Testis (tissue), 2 donors: ENCODE measurements around the gene ATOH8.

Experiments used
- POLR2A ChIP-seq: fragments of 450-650 bp; IDR thresholded peaks from one replicate; pipeline ENCODE4 v1.6.1; 2017; ENCODE audit warnings: antibody characterized with exemption, mild to moderate bottlenecking, moderate library complexity
- TF ChIP-seq, protein P1 (sequence below), 3 experiments: fragments of 450-650 bp in 2 of 3; fragments of 200-600 bp in 1 of 3; sonication (generic) in 1 of 3; IDR thresholded peaks; one replicate each; pipeline ENCODE4 v1.5.1; 2016 to 2019; ENCODE audit warnings: antibody characterized with exemption in 3 of 3, mild to moderate bottlenecking in 2 of 3, moderate library complexity in 1 of 3

DNA sequence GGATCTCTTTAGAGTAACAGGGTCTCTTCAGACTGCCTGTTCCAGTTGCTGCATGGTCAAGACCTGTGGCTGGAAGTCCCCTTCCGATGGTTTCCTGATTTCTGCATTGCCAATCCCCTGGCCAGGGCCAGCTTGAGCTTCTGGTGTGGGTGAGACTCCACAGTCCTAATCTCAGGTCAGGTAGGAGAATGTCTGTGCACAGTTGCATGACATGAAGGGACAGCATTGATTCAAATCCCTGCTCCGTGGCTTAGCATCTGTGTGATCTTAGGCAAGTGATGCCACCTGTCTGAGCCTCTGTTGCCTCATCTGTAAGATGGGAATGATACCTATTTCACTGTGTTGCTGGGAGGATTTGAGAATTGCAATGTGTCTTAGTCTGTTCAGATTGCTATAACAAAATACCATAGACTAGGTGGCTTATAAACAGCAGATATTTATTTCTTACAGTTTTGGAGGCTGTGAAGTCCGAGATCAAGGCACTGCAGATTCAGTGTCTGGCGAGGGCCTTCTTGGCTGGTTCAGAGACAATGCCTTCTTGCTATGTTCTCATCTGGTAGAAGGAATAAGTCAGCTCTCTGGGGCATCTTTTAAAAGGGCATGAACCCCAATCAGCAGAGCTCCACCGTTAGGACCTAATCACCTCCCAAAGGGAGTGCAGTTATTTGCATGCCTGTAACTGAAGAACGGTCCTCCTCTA is 66.2 kb downstream of the ATOH8 start:
- TF ChIP-seq, protein P1, sequence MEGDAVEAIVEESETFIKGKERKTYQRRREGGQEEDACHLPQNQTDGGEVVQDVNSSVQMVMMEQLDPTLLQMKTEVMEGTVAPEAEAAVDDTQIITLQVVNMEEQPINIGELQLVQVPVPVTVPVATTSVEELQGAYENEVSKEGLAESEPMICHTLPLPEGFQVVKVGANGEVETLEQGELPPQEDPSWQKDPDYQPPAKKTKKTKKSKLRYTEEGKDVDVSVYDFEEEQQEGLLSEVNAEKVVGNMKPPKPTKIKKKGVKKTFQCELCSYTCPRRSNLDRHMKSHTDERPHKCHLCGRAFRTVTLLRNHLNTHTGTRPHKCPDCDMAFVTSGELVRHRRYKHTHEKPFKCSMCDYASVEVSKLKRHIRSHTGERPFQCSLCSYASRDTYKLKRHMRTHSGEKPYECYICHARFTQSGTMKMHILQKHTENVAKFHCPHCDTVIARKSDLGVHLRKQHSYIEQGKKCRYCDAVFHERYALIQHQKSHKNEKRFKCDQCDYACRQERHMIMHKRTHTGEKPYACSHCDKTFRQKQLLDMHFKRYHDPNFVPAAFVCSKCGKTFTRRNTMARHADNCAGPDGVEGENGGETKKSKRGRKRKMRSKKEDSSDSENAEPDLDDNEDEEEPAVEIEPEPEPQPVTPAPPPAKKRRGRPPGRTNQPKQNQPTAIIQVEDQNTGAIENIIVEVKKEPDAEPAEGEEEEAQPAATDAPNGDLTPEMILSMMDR (IDR thresholded peaks at IDR 0.05), result no peak
- no peak for TF ChIP-seq POLR2A
